K562 (cell line): Measurements from ENCODE around the gene PODXL. TPM values are rescaled to one million over a fixed set of nuclear protein-coding genes. Genes with fewer than 3 reads are reported as not detected.

Experiments
- CBX5 ChIP-seq: IDR thresholded peaks from 2 replicates; pipeline ENCODE4 v1.6.1; 2014; ENCODE audit warnings: low read depth, borderline replicate concordance
- DDX20 ChIP-seq: fragments of 450-650 bp; IDR thresholded peaks from 2 replicates; pipeline ENCODE4 v1.6.1; 2016; ENCODE audit warnings: missing genetic modification characterization, low read depth, mild to moderate bottlenecking, missing compliant biosample characterization, moderate library complexity
- ETV1 ChIP-seq: fragments of 450-650 bp; conservative IDR thresholded peaks from 2 replicates; pipeline ENCODE4 v1.6.1; 2016; ENCODE audit warnings: missing genetic modification characterization, control low read depth, low read depth, missing compliant biosample characterization
- HNRNPLL ChIP-seq: fragments of 200-400 bp; formaldehyde crosslinking; IDR thresholded peaks from 2 replicates; pipeline ENCODE4 v1.6.1; 2017; ENCODE audit warnings: low read length, low read depth, mild to moderate bottlenecking; ENCODE audit not compliant: poor library complexity, severe bottlenecking
- L3MBTL2 ChIP-seq: fragments of 450-650 bp; IDR thresholded peaks from 2 replicates; pipeline ENCODE4 v1.6.1; 2016; ENCODE audit warnings: mild to moderate bottlenecking, moderate library complexity
- MAFF ChIP-seq: IDR thresholded peaks from 2 replicates; pipeline ENCODE4 v1.6.1; 2012; ENCODE audit warnings: low read length, improper control_type of control experiment
- MAFG ChIP-seq: fragments of 450-650 bp; conservative IDR thresholded peaks from 2 replicates; pipeline ENCODE4 v1.6.1; 2016; ENCODE audit warnings: missing genetic modification characterization, missing compliant biosample characterization
- NR2C2 ChIP-seq, 2 experiments: fragments of 200-800 bp in 1 of 2; sonication (Bioruptor generic) in 1 of 2; sonication (generic) in 1 of 2; formaldehyde crosslinking in 1 of 2; IDR thresholded peaks; 2 replicates each; pipeline versions ENCODE4 v1.6.1 to v1.8.0; 2016 to 2022; ENCODE audit warnings: mild to moderate bottlenecking in 1 of 2, missing compliant biosample characterization in 1 of 2, missing genetic modification characterization in 1 of 2, missing genetic modification reagents in 1 of 2
- RB1 ChIP-seq: fragments of 450-650 bp; IDR thresholded peaks from 2 replicates; pipeline ENCODE4 v1.6.1; 2017; ENCODE audit warnings: low read depth, mild to moderate bottlenecking
- SAFB2 ChIP-seq: fragments of 200-400 bp; formaldehyde crosslinking; IDR thresholded peaks from 2 replicates; pipeline ENCODE4 v1.6.1; 2018; ENCODE audit warnings: borderline replicate concordance, low read length, low read depth, moderate library complexity; ENCODE audit not compliant: severe bottlenecking
- SMAD1 ChIP-seq: fragments of 150-350 bp; IDR thresholded peaks from 2 replicates; pipeline ENCODE4 v1.6.1; 2014; ENCODE audit warnings: low read length, low read depth; ENCODE audit not compliant: partially characterized antibody
- TFAM ChIP-seq: fragments of 250-450 bp; sonication (Bioruptor Pico); conservative IDR thresholded peaks from 2 replicates; pipeline ENCODE4 v1.5.0; 2021; ENCODE audit warnings: mild to moderate bottlenecking, moderate library complexity
- ZBTB17 ChIP-seq: fragments of 450-650 bp; formaldehyde crosslinking; IDR thresholded peaks from 2 replicates; pipeline ENCODE4 v1.4.0; 2020; ENCODE audit warnings: mild to moderate bottlenecking
- ZNF146 ChIP-seq: IDR thresholded peaks from one replicate; pipeline ENCODE4 v1.6.1; 2018; ENCODE audit warnings: missing compliant biosample characterization; ENCODE audit not compliant: unreplicated experiment
- ZNF212 ChIP-seq: fragments of 450-650 bp; formaldehyde crosslinking; IDR thresholded peaks from 2 replicates; pipeline ENCODE4 v1.4.0; 2020; ENCODE audit warnings: mild to moderate bottlenecking
- ZNF436 ChIP-seq: fragments of 250-450, 450-650 bp; sonication (Bioruptor Pico); formaldehyde crosslinking; IDR thresholded peaks from 2 replicates; pipeline ENCODE4 v1.7.0; 2020; ENCODE audit warnings: mild to moderate bottlenecking
- ZNF584 ChIP-seq: fragments of 200-800 bp; sonication (Bioruptor generic); IDR thresholded peaks from 2 replicates; pipeline ENCODE4 v1.6.1; 2016; ENCODE audit warnings: low read depth, mild to moderate bottlenecking, missing genetic modification characterization, missing compliant biosample characterization
- polyA plus RNA-seq, 8 experiments: library from polyadenylated mRNA; depleted of rRNA in 4 of 8; stranded (reverse) in 5 of 8; unstranded in 3 of 8; fragments of >200 nt; fragmentation: Nextera tagmentation in 2 of 8; fragmentation: Illumina TruSeq in 1 of 8; extraction: Ambion mirVana in 2 of 8; extraction: Trizol in 1 of 8; gene quantifications; 2 replicates each; pipeline versions ENCODE4 v1.2.1 to v1.2.3, GENCODE V29; 2011 to 2014; ENCODE audit warnings: inconsistent platforms in 1 of 8, missing spikeins in 1 of 8
- total RNA-seq, 7 experiments: library from RNA; depleted of rRNA in 6 of 7; stranded (reverse); fragments of >200 nt in 6 of 7; fragmentation: Illumina TruSeq in 2 of 7; extraction: Trizol in 2 of 7; gene quantifications; 2 replicates each; pipeline versions ENCODE4 v1.2.1 to v1.2.3, GENCODE V29; 2011 to 2021; ENCODE audit warnings: low replicate concordance in 1 of 7
- TF ChIP-seq, protein P1 (sequence below): fragments of 250-450 bp; sonication (Bioruptor Pico); IDR thresholded peaks from 2 replicates; pipeline ENCODE4 v1.5.0; 2021; ENCODE audit warnings: mild to moderate bottlenecking, borderline replicate concordance
- TF ChIP-seq, protein P2 (sequence below): sonication (generic); formaldehyde crosslinking; IDR thresholded peaks from 2 replicates; pipeline ENCODE4 v1.8.1; 2023; ENCODE audit warnings: mild to moderate bottlenecking, missing genetic modification reagents
- TF ChIP-seq, protein P3 (sequence below): sonication (generic); formaldehyde crosslinking; IDR thresholded peaks from 2 replicates; pipeline ENCODE4 v1.8.1; 2023; ENCODE audit warnings: mild to moderate bottlenecking, missing genetic modification reagents
- TF ChIP-seq, protein P4 (sequence below): fragments of 250-450 bp; sonication (Bioruptor Pico); IDR thresholded peaks from 2 replicates; pipeline ENCODE4 v1.8.0; 2021; ENCODE audit warnings: moderate library complexity, mild to moderate bottlenecking, inconsistent platforms

Gene PODXL
- total and polyA plus RNA-seq, 9 of the 15 experiments (the other 6 are each of a cell fraction or from before 2014, with no cell fraction given), result 0.01 to 0.73 (median 0.07) TPM

DNA sequence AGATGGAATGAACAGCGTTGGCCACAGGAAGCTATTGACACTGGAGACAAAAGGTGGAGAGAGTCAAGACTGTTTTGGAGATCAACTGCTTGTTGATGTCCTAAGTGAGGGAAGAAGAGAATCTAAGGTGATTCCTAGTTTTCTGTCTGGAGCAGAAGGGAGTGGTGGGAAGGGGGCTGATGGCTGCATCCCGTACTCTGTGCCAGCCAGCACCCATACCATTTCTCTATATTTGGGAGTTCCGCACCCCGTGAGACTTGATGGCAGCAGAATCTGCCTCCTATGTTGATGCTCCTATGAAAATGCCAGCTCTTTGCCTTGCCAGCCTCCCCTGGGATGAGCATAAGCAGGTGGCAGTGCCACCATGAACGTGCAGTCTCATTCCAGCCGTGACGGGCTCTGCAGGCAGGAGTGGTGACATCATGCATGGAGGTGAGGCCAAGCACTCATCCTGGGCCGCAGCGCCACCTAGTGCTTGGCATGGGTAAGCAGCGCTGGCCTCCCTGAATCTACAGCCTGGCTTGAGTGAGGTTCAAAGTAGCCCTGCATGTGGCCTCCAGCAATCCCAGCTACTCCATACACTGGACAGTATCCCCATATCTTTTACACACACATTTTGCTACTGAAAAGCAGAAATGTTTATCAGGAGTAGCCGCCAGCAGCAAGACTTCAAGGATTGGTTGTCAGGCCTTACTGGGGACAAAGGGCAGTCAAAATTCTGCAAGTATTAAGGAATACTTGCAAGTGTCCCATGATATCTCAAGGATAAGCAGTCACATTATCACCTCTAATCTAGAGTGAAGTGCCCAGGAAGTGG, 43.0 kb downstream of the PODXL start (continued):
- TF ChIP-seq SMAD1, result no peak
- TF ChIP-seq RB1, result peak; percentile 67; the same call in 1 of the 2 replicates
- TF ChIP-seq ZNF436 (CRISPR knock-in tag), result no peak
- TF ChIP-seq L3MBTL2, result peak; percentile 47; the same call in 1 of the 2 replicates
- TF ChIP-seq, protein P1, sequence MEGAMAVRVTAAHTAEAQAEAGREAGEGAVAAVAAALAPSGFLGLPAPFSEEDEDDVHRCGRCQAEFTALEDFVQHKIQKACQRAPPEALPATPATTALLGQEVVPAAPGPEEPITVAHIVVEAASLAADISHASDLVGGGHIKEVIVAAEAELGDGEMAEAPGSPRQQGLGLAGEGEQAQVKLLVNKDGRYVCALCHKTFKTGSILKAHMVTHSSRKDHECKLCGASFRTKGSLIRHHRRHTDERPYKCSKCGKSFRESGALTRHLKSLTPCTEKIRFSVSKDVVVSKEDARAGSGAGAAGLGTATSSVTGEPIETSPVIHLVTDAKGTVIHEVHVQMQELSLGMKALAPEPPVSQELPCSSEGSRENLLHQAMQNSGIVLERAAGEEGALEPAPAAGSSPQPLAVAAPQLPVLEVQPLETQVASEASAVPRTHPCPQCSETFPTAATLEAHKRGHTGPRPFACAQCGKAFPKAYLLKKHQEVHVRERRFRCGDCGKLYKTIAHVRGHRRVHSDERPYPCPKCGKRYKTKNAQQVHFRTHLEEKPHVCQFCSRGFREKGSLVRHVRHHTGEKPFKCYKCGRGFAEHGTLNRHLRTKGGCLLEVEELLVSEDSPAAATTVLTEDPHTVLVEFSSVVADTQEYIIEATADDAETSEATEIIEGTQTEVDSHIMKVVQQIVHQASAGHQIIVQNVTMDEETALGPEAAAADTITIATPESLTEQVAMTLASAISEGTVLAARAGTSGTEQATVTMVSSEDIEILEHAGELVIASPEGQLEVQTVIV (CRISPR knock-in tag), result no peak
- no peak for TF ChIP-seq SAFB2
- TF ChIP-seq, protein P2, sequence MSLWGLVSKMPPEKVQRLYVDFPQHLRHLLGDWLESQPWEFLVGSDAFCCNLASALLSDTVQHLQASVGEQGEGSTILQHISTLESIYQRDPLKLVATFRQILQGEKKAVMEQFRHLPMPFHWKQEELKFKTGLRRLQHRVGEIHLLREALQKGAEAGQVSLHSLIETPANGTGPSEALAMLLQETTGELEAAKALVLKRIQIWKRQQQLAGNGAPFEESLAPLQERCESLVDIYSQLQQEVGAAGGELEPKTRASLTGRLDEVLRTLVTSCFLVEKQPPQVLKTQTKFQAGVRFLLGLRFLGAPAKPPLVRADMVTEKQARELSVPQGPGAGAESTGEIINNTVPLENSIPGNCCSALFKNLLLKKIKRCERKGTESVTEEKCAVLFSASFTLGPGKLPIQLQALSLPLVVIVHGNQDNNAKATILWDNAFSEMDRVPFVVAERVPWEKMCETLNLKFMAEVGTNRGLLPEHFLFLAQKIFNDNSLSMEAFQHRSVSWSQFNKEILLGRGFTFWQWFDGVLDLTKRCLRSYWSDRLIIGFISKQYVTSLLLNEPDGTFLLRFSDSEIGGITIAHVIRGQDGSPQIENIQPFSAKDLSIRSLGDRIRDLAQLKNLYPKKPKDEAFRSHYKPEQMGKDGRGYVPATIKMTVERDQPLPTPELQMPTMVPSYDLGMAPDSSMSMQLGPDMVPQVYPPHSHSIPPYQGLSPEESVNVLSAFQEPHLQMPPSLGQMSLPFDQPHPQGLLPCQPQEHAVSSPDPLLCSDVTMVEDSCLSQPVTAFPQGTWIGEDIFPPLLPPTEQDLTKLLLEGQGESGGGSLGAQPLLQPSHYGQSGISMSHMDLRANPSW, result no peak
- no peak for TF ChIP-seq NR2C2 (CRISPR knock-in tag; IDR thresholded peaks at IDR 0.05)
- TF ChIP-seq NR2C2 (tag; IDR thresholded peaks at IDR 0.05), result no peak
- TF ChIP-seq CBX5, result no peak
- no peak for TF ChIP-seq MAFF
- 0 out of 2 replicates have a peak, but pooled peaks have one; percentile 46 for TF ChIP-seq ZBTB17 (CRISPR knock-in tag)
- TF ChIP-seq, protein P3, sequence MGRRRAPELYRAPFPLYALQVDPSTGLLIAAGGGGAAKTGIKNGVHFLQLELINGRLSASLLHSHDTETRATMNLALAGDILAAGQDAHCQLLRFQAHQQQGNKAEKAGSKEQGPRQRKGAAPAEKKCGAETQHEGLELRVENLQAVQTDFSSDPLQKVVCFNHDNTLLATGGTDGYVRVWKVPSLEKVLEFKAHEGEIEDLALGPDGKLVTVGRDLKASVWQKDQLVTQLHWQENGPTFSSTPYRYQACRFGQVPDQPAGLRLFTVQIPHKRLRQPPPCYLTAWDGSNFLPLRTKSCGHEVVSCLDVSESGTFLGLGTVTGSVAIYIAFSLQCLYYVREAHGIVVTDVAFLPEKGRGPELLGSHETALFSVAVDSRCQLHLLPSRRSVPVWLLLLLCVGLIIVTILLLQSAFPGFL, result no peak
- no peak for TF ChIP-seq ETV1 (tag)
- TF ChIP-seq TFAM, result no peak
- TF ChIP-seq MAFG (tag), result no peak
- no peak for TF ChIP-seq ZNF584
- no peak for TF ChIP-seq DDX20 (tag)
- no peak for TF ChIP-seq ZNF146 (CRISPR knock-in tag)
- no peak for TF ChIP-seq HNRNPLL
- TF ChIP-seq, protein P4, sequence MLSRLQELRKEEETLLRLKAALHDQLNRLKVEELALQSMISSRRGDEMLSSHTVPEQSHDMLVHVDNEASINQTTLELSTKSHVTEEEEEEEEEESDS (CRISPR knock-in tag), result no peak
- TF ChIP-seq ZNF212 (CRISPR knock-in tag), result no peak
